HG03439 (cell line): Measurements from ENCODE around the gene COX4I1.

Source experiments
- ATAC-seq: cut with Tn5 transposase; IDR thresholded peaks from one replicate; pipeline ENCODE4 v1.9.1; 2021; ENCODE audit warnings: mild to moderate bottlenecking, moderate library complexity; ENCODE audit not compliant: unreplicated experiment

COX4I1 gene

GRCh38 chr16:85765767-85766166 lies 33.7 kb upstream of the COX4I1 start:
- ATAC-seq: no peak

DNA sequence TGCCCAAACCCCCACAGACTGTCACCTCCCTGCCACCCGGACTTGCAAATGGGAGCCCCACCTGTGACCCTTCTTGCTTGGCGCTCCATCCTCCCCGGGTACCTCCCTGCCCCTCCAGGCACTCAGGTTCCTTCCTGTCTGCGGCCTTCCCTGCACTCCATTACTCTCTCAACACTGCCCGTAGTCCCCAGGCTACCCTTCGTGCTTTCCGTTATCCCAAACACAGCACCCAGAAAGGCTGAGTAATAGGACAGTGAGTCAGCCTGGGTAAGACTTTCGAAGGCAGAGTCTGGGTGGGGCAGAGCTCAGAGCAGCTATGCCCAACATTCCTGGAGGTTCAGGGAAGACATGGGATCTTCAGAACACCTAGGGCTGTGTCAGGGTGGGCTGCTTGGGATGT lies 32.0 kb upstream of the COX4I1 start:
- ATAC-seq: no peak

GRCh38 chr16:85768199-85768598 lies 31.3 kb upstream of the COX4I1 start:
- ATAC-seq: no peak

DNA sequence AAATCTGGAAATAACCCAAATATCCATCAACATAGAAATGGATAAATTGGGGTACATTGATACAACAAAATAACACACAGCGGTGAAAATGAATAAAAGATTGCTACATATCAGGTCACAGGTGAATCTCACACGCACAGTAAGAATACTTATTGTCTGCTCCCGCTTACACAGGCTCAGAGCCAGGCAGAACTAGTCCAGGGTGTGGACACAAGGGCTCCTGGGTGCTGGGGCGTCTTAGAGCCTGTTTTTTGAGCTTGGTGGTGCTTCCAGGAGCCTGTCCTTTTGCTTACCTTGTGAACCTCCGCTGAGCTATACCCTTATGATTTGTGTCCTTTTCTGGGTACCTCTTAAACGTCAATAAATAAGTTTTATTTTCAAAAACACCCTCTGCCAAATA lies 28.8 kb upstream of the COX4I1 start:
- no peak for ATAC-seq

DNA sequence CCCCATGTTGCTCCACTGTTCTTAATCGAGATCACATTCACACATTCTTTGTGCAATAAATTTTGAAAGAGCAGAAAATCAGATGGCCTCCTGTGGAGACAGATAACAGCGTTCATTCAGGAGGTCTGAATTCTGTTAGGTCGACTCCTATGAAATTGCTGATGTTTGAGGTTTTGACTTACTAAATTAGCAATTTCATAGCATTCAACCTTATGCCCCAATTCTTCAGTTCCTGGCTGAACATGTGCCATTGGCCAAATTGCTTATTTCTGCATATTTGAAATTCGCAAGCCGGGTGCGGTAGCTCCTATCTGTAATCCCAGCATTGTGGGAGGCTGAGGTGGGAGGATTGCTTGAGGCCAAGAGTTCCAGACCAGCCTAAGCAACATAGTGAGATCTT lies 26.5 kb upstream of the COX4I1 start:
- ATAC-seq: no peak

DNA sequence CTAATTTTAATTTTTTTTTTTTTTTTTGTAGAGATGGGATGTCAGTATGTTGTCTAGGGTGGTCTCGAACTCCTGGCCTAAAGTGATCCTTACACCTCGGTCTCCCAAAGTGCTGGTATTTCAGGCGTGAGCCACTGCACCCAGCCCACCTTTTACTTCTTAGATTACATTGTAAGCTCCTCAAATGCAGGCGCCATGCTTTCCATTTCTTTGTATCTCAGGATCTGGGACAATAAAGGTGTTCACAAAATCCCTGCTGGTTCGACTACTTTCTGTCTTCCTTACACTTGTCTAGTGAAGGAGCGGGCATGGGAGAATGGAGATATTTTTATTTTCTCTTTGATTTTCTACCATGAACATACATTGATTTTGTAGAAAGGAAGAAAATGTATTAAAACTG lies 25.4 kb upstream of the COX4I1 start:
- ATAC-seq: no peak

DNA sequence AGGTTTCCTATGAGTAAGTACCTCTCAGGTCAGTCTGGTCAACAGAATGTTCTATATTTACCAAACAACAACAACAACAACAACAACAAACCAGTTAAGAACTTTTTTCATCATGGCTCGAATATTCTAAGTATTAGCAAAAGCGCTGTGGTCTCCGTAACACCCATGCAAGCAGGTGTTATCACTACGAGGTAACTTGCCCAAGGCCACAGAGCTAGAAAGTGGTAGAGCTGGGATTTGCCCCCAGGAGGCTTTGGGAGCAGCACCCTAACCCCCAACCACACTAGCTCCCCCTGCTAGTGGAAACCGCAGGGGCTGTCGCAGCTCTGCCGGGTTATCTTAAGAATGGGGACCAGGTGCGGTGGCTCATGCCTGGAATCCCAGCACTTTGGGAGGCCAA lies 24.7 kb upstream of the COX4I1 start:
- no peak for ATAC-seq

- ATAC-seq: no peak
Observed at GRCh38 chr16:85777583-85778310, 21.7 kb upstream of the COX4I1 start.

DNA sequence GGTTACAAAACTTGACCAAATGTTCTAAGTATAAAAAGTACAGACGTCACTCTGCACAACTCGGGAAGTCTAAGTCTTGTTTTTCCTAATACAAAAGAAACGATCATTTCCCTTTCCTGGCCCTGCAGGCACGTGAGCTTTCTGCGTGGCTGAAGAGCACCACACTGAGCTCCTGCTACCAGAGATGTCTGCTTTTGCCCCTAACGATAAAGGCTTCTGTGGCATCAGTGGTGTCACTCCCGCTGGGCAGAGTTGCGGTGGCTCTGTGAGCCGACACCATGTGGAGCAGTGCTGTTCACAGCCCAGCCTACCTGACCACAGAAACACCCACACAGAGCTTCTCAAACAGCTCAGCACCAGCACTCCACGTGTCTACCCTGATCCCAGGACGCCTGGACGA lies 20.6 kb upstream of the COX4I1 start:
- ATAC-seq: no peak

DNA sequence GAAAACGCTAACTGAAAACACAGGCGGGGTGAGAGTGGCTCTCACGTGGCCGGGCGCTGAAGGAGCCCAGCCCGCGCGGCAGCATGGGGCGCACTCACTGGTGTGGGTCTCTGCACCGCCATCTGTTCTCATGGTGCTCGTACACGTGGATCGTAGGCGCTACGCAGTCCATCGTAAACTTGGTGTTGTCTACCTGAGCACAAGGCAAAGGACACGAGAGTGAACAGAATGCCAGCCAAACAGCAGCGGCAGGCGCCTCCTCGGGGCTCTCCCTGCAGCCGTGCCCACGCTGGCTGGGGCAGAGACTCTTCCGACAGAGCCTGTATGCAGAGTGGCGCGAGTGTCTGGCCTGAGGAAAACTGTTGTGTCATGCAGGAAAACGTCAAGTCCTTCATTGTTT lies 19.2 kb upstream of the COX4I1 start:
- ATAC-seq: no peak

- ATAC-seq: no peak
Observed at GRCh38 chr16:85781156-85781555, 18.3 kb upstream of the COX4I1 start.

DNA sequence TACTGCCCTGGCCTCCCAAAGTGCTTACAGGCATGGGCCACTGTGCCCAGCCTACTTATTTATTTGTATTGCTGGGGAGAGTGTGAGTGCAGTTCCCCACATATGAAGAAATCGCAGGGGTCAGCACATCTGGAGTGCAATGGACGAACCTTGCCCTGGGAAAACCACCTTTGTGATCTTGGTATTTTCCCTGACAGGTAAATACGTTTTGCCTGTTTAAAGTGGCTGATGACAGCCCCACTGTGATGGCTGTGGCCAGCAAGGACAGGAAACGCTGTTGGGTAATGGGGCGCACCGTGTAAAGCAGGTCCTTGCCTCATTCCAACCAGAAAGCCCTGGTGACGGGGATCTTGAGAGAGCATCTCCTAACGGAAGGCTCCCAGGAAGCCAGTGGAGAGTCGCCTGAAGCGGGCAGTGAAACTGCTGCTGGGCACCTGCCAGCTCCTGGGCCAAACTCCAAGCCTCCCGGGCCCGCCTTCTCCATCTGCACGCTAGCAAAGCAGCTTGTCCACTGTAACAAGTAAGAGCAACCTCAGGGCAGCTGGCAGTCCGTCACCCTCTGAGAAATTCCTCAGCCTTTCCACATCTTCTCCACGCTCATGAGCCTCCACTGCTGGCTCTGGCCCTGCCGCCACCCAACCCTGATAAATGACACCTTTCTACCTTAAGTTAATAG lies 17.7 kb upstream of the COX4I1 start:
- no peak for ATAC-seq

GRCh38 chr16:85782451-85782850 lies 17.0 kb upstream of the COX4I1 start:
- no peak for ATAC-seq

- ATAC-seq: no peak
Observed at GRCh38 chr16:85783441-85783840, 16.1 kb upstream of the COX4I1 start.

DNA sequence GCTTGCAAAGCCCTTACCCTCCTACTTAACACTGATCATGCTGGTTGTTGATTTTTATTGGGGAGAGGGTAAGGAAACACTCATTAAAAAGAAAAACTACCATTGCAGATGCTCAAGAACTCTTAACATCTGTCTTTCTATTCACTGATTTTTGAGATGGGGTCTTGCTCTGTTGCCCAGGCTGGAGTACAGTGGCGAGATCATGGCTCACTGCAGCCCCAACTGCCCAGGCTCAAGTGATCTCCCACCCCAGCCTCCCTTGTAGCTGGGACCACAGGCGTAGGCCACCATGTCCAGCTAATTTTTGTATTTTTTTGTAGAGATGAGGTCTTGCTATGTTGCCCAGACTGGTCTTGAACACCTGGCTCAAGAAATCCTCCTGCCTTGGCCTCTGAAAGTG lies 14.7 kb upstream of the COX4I1 start:
- ATAC-seq: no peak

DNA sequence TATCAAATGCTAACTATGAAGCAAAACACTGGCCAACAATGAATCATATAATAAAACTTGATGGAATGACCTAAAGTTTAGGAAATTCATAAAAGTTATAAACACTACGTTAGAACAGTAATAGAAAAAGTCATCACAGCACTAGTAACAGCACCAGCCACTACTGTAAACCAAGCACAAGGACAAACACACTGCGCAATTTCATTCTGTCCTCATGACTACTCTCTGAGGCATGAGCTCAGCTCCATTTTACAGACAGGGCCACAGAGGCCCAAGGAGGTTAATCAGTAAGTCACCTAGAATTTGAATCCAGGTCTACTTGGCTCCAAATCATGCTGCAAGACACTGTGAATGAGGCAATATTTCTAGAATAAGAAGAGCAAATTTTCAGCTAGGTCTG lies 13.6 kb upstream of the COX4I1 start:
- no peak for ATAC-seq

- no peak for ATAC-seq
Observed at GRCh38 chr16:85788819-85789218, 10.7 kb upstream of the COX4I1 start.

- no peak for ATAC-seq
Observed at GRCh38 chr16:85789773-85790172, 9.7 kb upstream of the COX4I1 start.

- ATAC-seq: no peak
Observed at GRCh38 chr16:85793662-85794298, 5.7 kb upstream of the COX4I1 start.

- ATAC-seq: no peak
Observed at GRCh38 chr16:85794696-85795095, 4.8 kb upstream of the COX4I1 start.

GRCh38 chr16:85796152-85796551 lies 3.3 kb upstream of the COX4I1 start:
- no peak for ATAC-seq

DNA sequence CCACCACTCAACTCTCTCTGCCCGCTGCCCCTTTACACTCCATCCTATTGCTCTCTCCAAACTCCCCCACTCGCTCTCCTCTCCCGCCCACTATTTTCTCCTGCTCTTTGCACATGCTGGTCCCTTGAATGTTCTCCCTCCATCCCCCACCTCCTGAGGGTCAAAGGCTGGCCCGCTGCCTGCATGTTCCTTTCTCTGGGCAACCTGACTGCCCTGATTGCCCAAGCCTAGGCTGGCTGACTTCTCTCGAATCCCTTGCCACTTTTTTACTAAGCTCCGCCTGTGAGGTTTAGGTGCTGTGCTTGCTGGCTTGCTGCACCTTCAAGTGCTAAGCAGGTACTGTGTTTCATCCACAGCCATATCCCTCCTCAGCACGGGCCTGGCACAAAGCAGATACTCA lies 2.9 kb upstream of the COX4I1 start:
- ATAC-seq: no peak
